ENCODE measurements around the gene CPN2. TPM values are rescaled to one million over a fixed set of nuclear protein-coding genes. Genes with fewer than 3 reads are reported as not detected.

Gene CPN2
- total and polyA plus RNA-seq, 2 donors (not counting 3 experiments of a cell fraction or from before 2014, with no cell fraction given): not detected

GRCh38 chr3:194346035-194346434, 5.1 kb downstream of the CPN2 start:
- Histone ChIP-seq H4K20me1 (replicated peaks; ENCODE audit: control insufficient read depth, extremely low read depth, insufficient read depth, low read length) (no peaks in the 10 kb centered on the region), H2AFZ (ENCODE audit: low read depth, low read length) (no peak overlapping the region), H3K4me3 (replicated peaks in 1 of 3; ENCODE audit: insufficient read depth in 1 of 3, low read depth in 1 of 3, low read length in 3 of 3) (no peak overlapping the region), H3K79me2 (ENCODE audit: control insufficient read depth, insufficient read depth, low read length) (no peaks in the 10 kb centered on the region), H3K4me1 (ENCODE audit: control insufficient read depth, extremely low read depth, insufficient read depth, low read length) (no peaks in the 10 kb centered on the region), H3K9me1 (replicated peaks; ENCODE audit: control insufficient read depth, extremely low read depth, insufficient read depth, low read length) (no peaks in the 10 kb centered on the region), H3K9ac (replicated peaks; ENCODE audit: extremely low read depth, insufficient read depth, low read length) (no peak overlapping the region), H3K36me3 (ENCODE audit: control insufficient read depth in 2 of 2, extremely low read depth in 1 of 2, insufficient read depth in 2 of 2, low read length in 2 of 2) (no peaks in the 10 kb centered on the region), H3K9me3 (replicated peaks; ENCODE audit: control insufficient read depth, insufficient read depth, low read length) (no peaks in the 10 kb centered on the region), H3K4me2 (ENCODE audit: insufficient read depth, low read length) (no peak overlapping the region), H3K27ac (ENCODE audit: insufficient read depth, low read depth, low read length) (no peak overlapping the region), H3K27me3 (ENCODE audit: control insufficient read depth in 2 of 2, insufficient read depth in 2 of 2, low read length in 2 of 2) (peaks cover 0 to 2% of the 10 kb centered on the region in 2 experiments)
- dilution Hi-C loops (cut with MboI; ENCODE audit: extremely low pct_ligation_motif_present, low sequenced_read_pairs) (no loop called here), intact Hi-C loops (cut with micrococcal nuclease) (no loop called here)
- CTCF ChIA-PET: interaction anchor here (0.9 to 7.1 kb wide), 9 partner anchors 9 to 774 kb away, joined by 3 to 84 read pairs (median 6); partner anchors contain the start of gene GP5
- FAIRE-seq: no peak
- TF ChIP-seq POLR2A (IDR thresholded peaks at IDR 0.05; ENCODE audit: low read depth, low read length) (no peak), JUN (IDR thresholded peaks at IDR 0.05; ENCODE audit: borderline replicate concordance, insufficient read depth, insufficient read length, low read depth) (no peak), FOS (IDR thresholded peaks at IDR 0.05; ENCODE audit: borderline replicate concordance, insufficient read depth, low read length) (no peak), GATA2 (IDR thresholded peaks at IDR 0.05; ENCODE audit: insufficient read depth, insufficient read length, low read depth, low read length) (no peak)
- DNase-seq (ENCODE audit: low read depth, low spot score): no peak
- POLR2A ChIA-PET: no interaction called here
- no TSS peak for BruUV-seq (replicated peaks)

DNA sequence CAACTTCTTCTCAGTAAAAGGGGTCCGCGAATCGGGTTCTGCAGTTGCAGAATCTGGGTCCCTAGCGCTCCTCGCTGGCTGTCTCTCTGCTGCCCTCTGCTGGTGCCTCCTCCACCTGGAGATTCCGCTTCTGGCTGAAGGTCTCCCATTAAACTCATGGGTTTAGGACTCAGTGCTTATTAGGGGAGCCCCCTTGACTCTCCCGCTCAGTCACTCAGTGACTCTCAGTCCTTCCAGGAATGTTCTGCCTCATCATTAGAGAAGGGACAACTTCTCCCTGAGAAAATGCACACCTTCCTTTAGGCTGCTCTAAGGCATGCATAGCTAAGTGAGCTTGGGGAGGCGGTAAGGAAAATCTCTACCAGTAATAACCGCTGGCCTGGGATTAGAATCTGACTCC, 7.1 kb downstream of the CPN2 start:
- CTCF ChIA-PET: interaction anchor here (0.5 to 7.1 kb wide), 35 partner anchors 9 to 702 kb away, joined by 3 to 84 read pairs (median 5); partner anchors contain the start of gene GP5
- Histone ChIP-seq H3K9me3 (replicated peaks; ENCODE audit: control insufficient read depth, insufficient read depth, low read length) (no peaks in the 10 kb centered on the region), H3K36me3 (ENCODE audit: control insufficient read depth in 2 of 2, extremely low read depth in 1 of 2, insufficient read depth in 2 of 2, low read length in 2 of 2) (no peaks in the 10 kb centered on the region), H3K4me1 (ENCODE audit: control insufficient read depth, extremely low read depth, insufficient read depth, low read length) (no peaks in the 10 kb centered on the region), H4K20me1 (replicated peaks; ENCODE audit: control insufficient read depth, extremely low read depth, insufficient read depth, low read length) (no peaks in the 10 kb centered on the region), H3K27me3 (ENCODE audit: control insufficient read depth in 2 of 2, insufficient read depth in 2 of 2, low read length in 2 of 2) (peaks cover 0 to 2% of the 10 kb centered on the region in 2 experiments), H3K4me2 (ENCODE audit: insufficient read depth, low read length) (no peak overlapping the region), H2AFZ (ENCODE audit: low read depth, low read length) (no peak overlapping the region), H3K4me3 (replicated peaks in 1 of 3; ENCODE audit: insufficient read depth in 1 of 3, low read depth in 1 of 3, low read length in 3 of 3) (no peak overlapping the region), H3K27ac (ENCODE audit: insufficient read depth, low read depth, low read length) (no peak overlapping the region), H3K9ac (replicated peaks; ENCODE audit: extremely low read depth, insufficient read depth, low read length) (no peak overlapping the region), H3K9me1 (replicated peaks; ENCODE audit: control insufficient read depth, extremely low read depth, insufficient read depth, low read length) (no peaks in the 10 kb centered on the region), H3K79me2 (ENCODE audit: control insufficient read depth, insufficient read depth, low read length) (no peaks in the 10 kb centered on the region)
- dilution Hi-C loops (cut with MboI; ENCODE audit: extremely low pct_ligation_motif_present, low sequenced_read_pairs) (no loop called here), intact Hi-C loops (cut with micrococcal nuclease) (loop anchor here (1.0 to 2.0 kb wide), 4 partner anchors 11 to 679 kb away; no protein-coding TSS in a partner anchor)
- no peak for TF ChIP-seq POLR2AphosphoS5 (IDR thresholded peaks at IDR 0.05; ENCODE audit: insufficient read depth, low read depth, low read length)
- TF ChIP-seq, protein P1, sequence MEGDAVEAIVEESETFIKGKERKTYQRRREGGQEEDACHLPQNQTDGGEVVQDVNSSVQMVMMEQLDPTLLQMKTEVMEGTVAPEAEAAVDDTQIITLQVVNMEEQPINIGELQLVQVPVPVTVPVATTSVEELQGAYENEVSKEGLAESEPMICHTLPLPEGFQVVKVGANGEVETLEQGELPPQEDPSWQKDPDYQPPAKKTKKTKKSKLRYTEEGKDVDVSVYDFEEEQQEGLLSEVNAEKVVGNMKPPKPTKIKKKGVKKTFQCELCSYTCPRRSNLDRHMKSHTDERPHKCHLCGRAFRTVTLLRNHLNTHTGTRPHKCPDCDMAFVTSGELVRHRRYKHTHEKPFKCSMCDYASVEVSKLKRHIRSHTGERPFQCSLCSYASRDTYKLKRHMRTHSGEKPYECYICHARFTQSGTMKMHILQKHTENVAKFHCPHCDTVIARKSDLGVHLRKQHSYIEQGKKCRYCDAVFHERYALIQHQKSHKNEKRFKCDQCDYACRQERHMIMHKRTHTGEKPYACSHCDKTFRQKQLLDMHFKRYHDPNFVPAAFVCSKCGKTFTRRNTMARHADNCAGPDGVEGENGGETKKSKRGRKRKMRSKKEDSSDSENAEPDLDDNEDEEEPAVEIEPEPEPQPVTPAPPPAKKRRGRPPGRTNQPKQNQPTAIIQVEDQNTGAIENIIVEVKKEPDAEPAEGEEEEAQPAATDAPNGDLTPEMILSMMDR (IDR thresholded peaks at IDR 0.05; ENCODE audit: extremely low read depth in 1 of 2, insufficient read depth in 1 of 2, low read depth in 1 of 2, low read length in 2 of 2): peak; percentile 91 to 94
- no peak for TF ChIP-seq EZH2 (IDR thresholded peaks at IDR 0.05; ENCODE audit: borderline replicate concordance, low read depth, low read length, severe bottlenecking)
- no TSS peak for BruUV-seq (replicated peaks)
- POLR2A ChIA-PET: interaction anchor here (0.6 kb wide), 1 partner anchor 19 kb away, joined by 6 read pairs; no protein-coding TSS in a partner anchor
- DNase-seq (ENCODE audit: low read depth, low spot score): peak; percentile 64
- FAIRE-seq: peak; percentile 84

Measured in endothelial cell of umbilical vein (primary cell).